Transverse colon (tissue), 4 donors: ENCODE measurements around the gene FOXA2. TPM values are rescaled to one million over a fixed set of nuclear protein-coding genes. Genes with fewer than 3 reads are reported as not detected.

ENCODE experiments used
- DNase-seq: peaks from one replicate; pipeline ENCODE4 v3.0.0-alpha.2; 2019
- H3K27ac ChIP-seq, 4 donors: fragments of 200-600 bp; sonication (generic); 2 replicates each; pipeline ENCODE4 v1.5.1; 2016 to 2018; ENCODE audit warnings: inconsistent platforms in 4 of 4
- H3K27me3 ChIP-seq: fragments of 200-600 bp; sonication (generic); 2 replicates; pipeline ENCODE4 v1.5.1; 2017; ENCODE audit warnings: inconsistent platforms
- H3K36me3 ChIP-seq, 4 donors: fragments of 200-600 bp; sonication (generic); 2 replicates each; pipeline ENCODE4 v1.5.1; 2017 to 2019; ENCODE audit warnings: inconsistent platforms in 4 of 4
- H3K4me1 ChIP-seq, 4 donors: fragments of 200-600 bp; sonication (generic); 2 replicates each; pipeline ENCODE4 v1.5.1; 2017 to 2020; ENCODE audit warnings: inconsistent platforms in 4 of 4
- H3K4me3 ChIP-seq, 4 donors: fragments of 200-600 bp; sonication (generic); 1 replicate in 1 of 4; 2 replicates in 3 of 4; pipeline versions ENCODE4 v1.5.1 to v1.6.1; 2017 to 2019; ENCODE audit warnings: inconsistent platforms in 4 of 4
- H3K9me3 ChIP-seq, 2 donors: fragments of 200-600 bp; sonication (generic); 2 replicates each; pipeline ENCODE4 v1.5.1; 2017 to 2019; ENCODE audit warnings: inconsistent platforms in 2 of 2
- EP300 ChIP-seq: sonication (generic); formaldehyde crosslinking; IDR thresholded peaks from one replicate; pipeline ENCODE4 v1.6.1; 2017; ENCODE audit warnings: antibody characterized with exemption, low read depth
- POLR2A ChIP-seq: fragments of 450-650 bp; IDR thresholded peaks from one replicate; pipeline ENCODE4 v1.6.1; 2016; ENCODE audit warnings: antibody characterized with exemption, mild to moderate bottlenecking, moderate library complexity
- POLR2AphosphoS5 ChIP-seq, 3 donors: sonication (generic); formaldehyde crosslinking; IDR thresholded peaks; one replicate each; pipeline ENCODE4 v1.6.1; 2016; ENCODE audit warnings: antibody characterized with exemption in 3 of 3
- WGBS, 2 donors: methylation state at CpG; one replicate each; pipeline ENCODE4 v1.1.5; 2018; ENCODE audit warnings: low coverage in 1 of 2; 5-methylcytosine and 5-hydroxymethylcytosine counted together
- in situ Hi-C, 4 donors: fragments of 200-750 bp; cut with MboI; loops; one replicate each; pipeline versions ENCODE4 v1.15.0 to v1.15.1; 2017; ENCODE audit warnings: low sequenced_read_pairs in 3 of 4, low pct_ligation_motif_present in 1 of 4, low pct_unique_long_range_greater_than_20kb in 1 of 4
- intact Hi-C: fragments of 100-400 bp; cut with DNase I; formaldehyde crosslinking; loops from one replicate; pipeline ENCODE4 v1.15.1; 2023; ENCODE audit warnings: low total_unique reads
- total RNA-seq, 4 donors: library from RNA; depleted of rRNA; stranded (reverse); fragments of >200 nt; gene quantifications; one replicate each; pipeline ENCODE4 v1.1.0, GENCODE V29; 2016
- TF ChIP-seq, protein P1 (sequence below), 5 experiments: fragments of 200-600 bp in 3 of 5; fragments of 450-650 bp in 2 of 5; sonication (generic) in 3 of 5; IDR thresholded peaks; 1 replicate in 2 of 5; 2 replicates in 3 of 5; pipeline ENCODE4 v1.5.1; 2016 to 2017; ENCODE audit warnings: antibody characterized with exemption in 5 of 5, inconsistent platforms in 3 of 5, mild to moderate bottlenecking in 2 of 5, moderate library complexity in 1 of 5

The FOXA2 gene
- total RNA-seq, result 10 to 100 TPM; 10.5 to 16.1 (median 12.6) TPM

- 16% methylated on average over 40 of the region's 42 CpGs; no CpG with 5 or more reads in 1 of the 2 donors for WGBS, 2 donors
- Histone ChIP-seq H3K36me3 (no peaks in the 10 kb centered on the region), H3K4me3 (peak within 1 kb of the TSS; percentile 19 to 60 (median 42)), H3K4me1 (peaks cover 0 to 42% (median 23%) of the 10 kb centered on the region in 4 donors), H3K27ac (peak within 1 kb of the TSS; percentile 84 to 90 (median 87)), H3K9me3 (no peaks in the 10 kb centered on the region), H3K27me3 (peaks cover 97% of the 10 kb centered on the region)
- intact Hi-C loops (no loop called here), in situ Hi-C loops (loop anchor here in 3 of 4 donors (10.0 to 25.0 kb wide), 2 partner anchors 247 to 250 kb away; no protein-coding TSS in a partner anchor)
- TF ChIP-seq POLR2AphosphoS5 (IDR thresholded peaks at IDR 0.05), result peak in 1 of 3 donors; percentile 33
- TF ChIP-seq, protein P1, sequence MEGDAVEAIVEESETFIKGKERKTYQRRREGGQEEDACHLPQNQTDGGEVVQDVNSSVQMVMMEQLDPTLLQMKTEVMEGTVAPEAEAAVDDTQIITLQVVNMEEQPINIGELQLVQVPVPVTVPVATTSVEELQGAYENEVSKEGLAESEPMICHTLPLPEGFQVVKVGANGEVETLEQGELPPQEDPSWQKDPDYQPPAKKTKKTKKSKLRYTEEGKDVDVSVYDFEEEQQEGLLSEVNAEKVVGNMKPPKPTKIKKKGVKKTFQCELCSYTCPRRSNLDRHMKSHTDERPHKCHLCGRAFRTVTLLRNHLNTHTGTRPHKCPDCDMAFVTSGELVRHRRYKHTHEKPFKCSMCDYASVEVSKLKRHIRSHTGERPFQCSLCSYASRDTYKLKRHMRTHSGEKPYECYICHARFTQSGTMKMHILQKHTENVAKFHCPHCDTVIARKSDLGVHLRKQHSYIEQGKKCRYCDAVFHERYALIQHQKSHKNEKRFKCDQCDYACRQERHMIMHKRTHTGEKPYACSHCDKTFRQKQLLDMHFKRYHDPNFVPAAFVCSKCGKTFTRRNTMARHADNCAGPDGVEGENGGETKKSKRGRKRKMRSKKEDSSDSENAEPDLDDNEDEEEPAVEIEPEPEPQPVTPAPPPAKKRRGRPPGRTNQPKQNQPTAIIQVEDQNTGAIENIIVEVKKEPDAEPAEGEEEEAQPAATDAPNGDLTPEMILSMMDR (IDR thresholded peaks at IDR 0.05), result no peak
- DNase-seq, result peak; percentile 88
These were observed at the start of gene FOXA2 for GRCh38 chr20:22584522-22584921. Gene FOXA2 (minus strand): TSS chr20:22584572. CDS start chr20:22584278, 294 bp downstream.

DNA sequence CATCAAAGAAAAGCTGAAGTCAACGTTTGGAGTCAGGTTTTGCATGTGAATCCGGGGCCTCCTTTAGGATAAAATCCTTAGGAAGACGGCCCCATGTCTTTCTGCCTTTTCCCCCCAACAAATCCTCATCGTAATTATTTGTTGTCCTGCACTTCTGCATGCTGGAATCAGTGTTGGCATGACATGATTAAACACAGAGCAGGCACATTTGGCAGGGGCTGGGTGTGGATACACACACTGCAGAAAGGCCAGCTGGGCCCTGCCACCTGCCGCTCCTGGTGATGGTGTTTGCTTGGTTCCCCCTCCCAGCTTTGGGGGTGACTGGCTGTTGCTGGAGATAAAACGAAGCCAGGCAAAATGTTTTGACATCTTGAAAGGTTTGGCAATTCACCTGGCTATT lies 46.3 kb upstream of the FOXA2 start:
- in situ Hi-C loops, result no loop called here
- TF ChIP-seq POLR2A, result no peak
- TF ChIP-seq, protein P1 (IDR thresholded peaks at IDR 0.05), result no peak
- no peak for TF ChIP-seq EP300
- no peak for TF ChIP-seq POLR2AphosphoS5 (IDR thresholded peaks at IDR 0.05)

GRCh38 chr20:22629927-22630326 lies 45.6 kb upstream of the FOXA2 start:
- WGBS, 2 donors, result 50 to 82% methylated on average over 2 of the region's 2 CpGs
- no peaks in the 10 kb centered on the region for H3K9me3 ChIP-seq
- H3K4me3 ChIP-seq, result no peak overlapping the region
- H3K4me1 ChIP-seq, result no peaks in the 10 kb centered on the region
- H3K36me3 ChIP-seq, result no peaks in the 10 kb centered on the region
- TF ChIP-seq POLR2A (no peak), EP300 (no peak), POLR2AphosphoS5 (IDR thresholded peaks at IDR 0.05) (no peak)
- TF ChIP-seq, protein P1 (IDR thresholded peaks at IDR 0.05), result no peak
- H3K27me3 ChIP-seq, result no peaks in the 10 kb centered on the region
- intact Hi-C loops, result loop anchor here (5.0 kb wide), 1 partner anchor 1417 kb away; no protein-coding TSS in a partner anchor
- H3K27ac ChIP-seq, result no peak overlapping the region
- in situ Hi-C loops, result no loop called here
- no peak for DNase-seq

More for the DNA sequence above, 46.3 kb upstream of the FOXA2 start:
- intact Hi-C loops, result no loop called here
- no peak overlapping the region for H3K27ac ChIP-seq
- H3K27me3 ChIP-seq, result no peaks in the 10 kb centered on the region
- no peaks in the 10 kb centered on the region for H3K36me3 ChIP-seq
- H3K4me3 ChIP-seq, result no peak overlapping the region
- H3K9me3 ChIP-seq, result no peaks in the 10 kb centered on the region
- H3K4me1 ChIP-seq, result no peaks in the 10 kb centered on the region
- DNase-seq, result no peak
- WGBS, 2 donors, result 0 to 40% methylated on average over 1 to 6 of the region's 6 CpGs

DNA sequence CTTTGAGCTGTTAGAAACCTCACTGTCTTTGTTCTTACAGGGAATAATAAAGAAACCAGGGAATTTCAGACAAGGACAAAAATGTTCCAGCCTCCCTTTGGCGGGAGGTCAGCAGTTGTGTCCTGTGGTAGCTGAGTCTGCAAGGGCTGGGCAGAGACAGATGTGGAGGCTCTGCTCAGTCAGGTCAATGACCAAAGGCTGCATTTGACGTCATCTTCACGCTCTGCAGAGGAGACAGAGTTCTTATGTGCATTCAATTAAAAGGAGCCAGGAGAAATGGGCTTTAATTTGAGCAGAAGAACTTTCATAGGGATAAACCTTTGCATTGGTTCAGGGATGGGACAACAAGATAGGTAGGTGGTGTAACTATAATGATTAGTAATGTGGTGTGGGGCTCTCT lies 45.1 kb upstream of the FOXA2 start:
- intact Hi-C loops (loop anchor here (5.0 kb wide), 1 partner anchor 1418 kb away; no protein-coding TSS in a partner anchor), in situ Hi-C loops (no loop called here)
- WGBS, 2 donors, result 45 to 79% methylated on average over 3 of the region's 3 CpGs
- TF ChIP-seq POLR2AphosphoS5 (IDR thresholded peaks at IDR 0.05), result no peak
- no peak for TF ChIP-seq POLR2A
- TF ChIP-seq, protein P1 (IDR thresholded peaks at IDR 0.05), result no peak
- no peak for TF ChIP-seq EP300
- no peak for DNase-seq
- Histone ChIP-seq H3K4me1 (no peaks in the 10 kb centered on the region), H3K4me3 (no peak overlapping the region), H3K36me3 (no peaks in the 10 kb centered on the region), H3K27ac (no peak overlapping the region), H3K27me3 (no peaks in the 10 kb centered on the region), H3K9me3 (no peaks in the 10 kb centered on the region)
